GM21526 (cell line): Measurements from ENCODE around the gene GTPBP4.
A peak's percentile ranks its signal among the peaks of the same experiment; 100 is the strongest.

Experiments
- ATAC-seq: cut with Tn5 transposase; IDR thresholded peaks from one replicate; pipeline ENCODE4 v1.9.1; 2021; ENCODE audit warnings: moderate library complexity; ENCODE audit not compliant: unreplicated experiment, low FRiP score

GTPBP4 gene

GRCh38 chr10:987870-988666 lies at the start of gene GTPBP4:
TSS of gene GTPBP4 (plus strand) at chr10:988434. CDS start at chr10:988480, 46 bp downstream.
- peak; percentile 94 for ATAC-seq

- no peak for ATAC-seq
Observed at GRCh38 chr10:938941-939678, 49.1 kb upstream of the GTPBP4 start.

- peak; percentile 59 for ATAC-seq
Observed at GRCh38 chr10:943334-944033, 44.8 kb upstream of the GTPBP4 start.

- ATAC-seq, result peak; percentile 19
Observed at GRCh38 chr10:944034-944831, 44.0 kb upstream of the GTPBP4 start.

GRCh38 chr10:945778-946177 lies 42.5 kb upstream of the GTPBP4 start:
- ATAC-seq, result no peak

- ATAC-seq, result no peak
Observed at GRCh38 chr10:947051-947450, 41.2 kb upstream of the GTPBP4 start.

- no peak for ATAC-seq
Observed at GRCh38 chr10:947881-948280, 40.4 kb upstream of the GTPBP4 start.

- ATAC-seq, result no peak
Observed at GRCh38 chr10:948347-948746, 39.9 kb upstream of the GTPBP4 start.

- no peak for ATAC-seq
Observed at GRCh38 chr10:949446-949845, 38.8 kb upstream of the GTPBP4 start.

GRCh38 chr10:953836-954235 lies 34.4 kb upstream of the GTPBP4 start:
- no peak for ATAC-seq

GRCh38 chr10:954396-954795 lies 33.8 kb upstream of the GTPBP4 start:
- no peak for ATAC-seq

GRCh38 chr10:955127-955819 lies 33.0 kb upstream of the GTPBP4 start:
- no peak for ATAC-seq

- ATAC-seq, result no peak
Observed at GRCh38 chr10:955820-956217, 32.4 kb upstream of the GTPBP4 start.

GRCh38 chr10:958106-958505 lies 30.1 kb upstream of the GTPBP4 start:
- ATAC-seq, result no peak

GRCh38 chr10:958856-959255 lies 29.4 kb upstream of the GTPBP4 start:
- no peak for ATAC-seq

GRCh38 chr10:962342-962741 lies 25.9 kb upstream of the GTPBP4 start:
- no peak for ATAC-seq

- ATAC-seq, result no peak
Observed at GRCh38 chr10:963186-963585, 25.0 kb upstream of the GTPBP4 start.

GRCh38 chr10:963655-964054 lies 24.6 kb upstream of the GTPBP4 start:
- ATAC-seq, result no peak

- ATAC-seq, result no peak
Observed at GRCh38 chr10:964321-964987, 23.8 kb upstream of the GTPBP4 start.
